GM12864 (cell line): Measurements from ENCODE around the gene VSX2.

Experiments used
- DNase-seq: peaks from one replicate; pipeline ENCODE4 v3.0.0-alpha.2; 2011; ENCODE audit warnings: low read depth
- H3K4me3 ChIP-seq: 2 replicates; pipeline ENCODE4 v1.5.1; 2011; ENCODE audit warnings: mild to moderate bottlenecking, low read depth, low read length, control low read depth
- TF ChIP-seq, protein P1 (sequence below): IDR thresholded peaks from 2 replicates; pipeline ENCODE4 v1.5.1; 2011; ENCODE audit warnings: low read depth, mild to moderate bottlenecking, moderate library complexity, low read length, control low read depth, inconsistent platforms; ENCODE audit errors: missing control alignments

VSX2 gene

DNA sequence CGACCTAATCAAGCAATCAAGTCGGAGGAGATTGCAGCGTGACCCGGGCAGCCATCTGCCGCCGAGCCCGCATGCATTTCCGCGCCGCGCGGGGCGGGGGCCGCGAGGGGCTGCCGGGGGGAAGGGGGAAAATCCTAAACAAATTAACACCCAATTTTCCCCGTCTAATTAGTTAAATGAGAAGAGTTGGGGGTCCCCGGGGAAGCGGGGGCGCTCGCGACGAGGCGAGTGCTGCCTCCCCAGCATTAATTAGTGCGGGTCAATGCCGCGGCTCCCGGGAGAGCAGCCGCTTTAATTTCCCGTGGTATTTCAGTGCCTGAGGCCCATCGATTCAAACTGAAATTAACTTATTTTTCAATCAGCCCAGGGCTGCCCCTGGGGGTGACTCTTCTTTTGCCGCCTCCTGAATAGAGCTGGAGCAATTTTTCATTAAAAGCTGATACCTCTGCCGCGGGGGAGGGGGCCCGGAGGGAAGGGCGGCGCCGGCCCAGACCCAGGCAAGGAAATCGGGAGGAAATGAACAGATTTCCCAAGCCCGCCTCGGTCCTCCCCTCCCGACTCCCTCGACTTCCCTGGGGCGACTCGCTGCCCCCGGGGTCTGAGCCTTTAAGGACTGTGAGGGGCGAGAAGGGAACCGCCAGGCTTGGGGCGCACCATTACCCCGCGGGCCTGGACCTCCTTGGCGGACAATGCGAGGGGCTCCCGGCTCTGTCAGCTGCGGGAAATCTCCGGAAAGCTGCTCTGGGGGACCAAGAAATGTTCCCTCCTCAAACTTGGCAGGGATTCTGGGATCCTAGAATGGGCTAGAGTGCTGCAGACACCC is 18.9 kb downstream of the VSX2 start:
- TF ChIP-seq, protein P1, sequence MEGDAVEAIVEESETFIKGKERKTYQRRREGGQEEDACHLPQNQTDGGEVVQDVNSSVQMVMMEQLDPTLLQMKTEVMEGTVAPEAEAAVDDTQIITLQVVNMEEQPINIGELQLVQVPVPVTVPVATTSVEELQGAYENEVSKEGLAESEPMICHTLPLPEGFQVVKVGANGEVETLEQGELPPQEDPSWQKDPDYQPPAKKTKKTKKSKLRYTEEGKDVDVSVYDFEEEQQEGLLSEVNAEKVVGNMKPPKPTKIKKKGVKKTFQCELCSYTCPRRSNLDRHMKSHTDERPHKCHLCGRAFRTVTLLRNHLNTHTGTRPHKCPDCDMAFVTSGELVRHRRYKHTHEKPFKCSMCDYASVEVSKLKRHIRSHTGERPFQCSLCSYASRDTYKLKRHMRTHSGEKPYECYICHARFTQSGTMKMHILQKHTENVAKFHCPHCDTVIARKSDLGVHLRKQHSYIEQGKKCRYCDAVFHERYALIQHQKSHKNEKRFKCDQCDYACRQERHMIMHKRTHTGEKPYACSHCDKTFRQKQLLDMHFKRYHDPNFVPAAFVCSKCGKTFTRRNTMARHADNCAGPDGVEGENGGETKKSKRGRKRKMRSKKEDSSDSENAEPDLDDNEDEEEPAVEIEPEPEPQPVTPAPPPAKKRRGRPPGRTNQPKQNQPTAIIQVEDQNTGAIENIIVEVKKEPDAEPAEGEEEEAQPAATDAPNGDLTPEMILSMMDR = no peak
- peak overlapping the region; percentile 53 for H3K4me3 ChIP-seq
- no peak for DNase-seq

DNA sequence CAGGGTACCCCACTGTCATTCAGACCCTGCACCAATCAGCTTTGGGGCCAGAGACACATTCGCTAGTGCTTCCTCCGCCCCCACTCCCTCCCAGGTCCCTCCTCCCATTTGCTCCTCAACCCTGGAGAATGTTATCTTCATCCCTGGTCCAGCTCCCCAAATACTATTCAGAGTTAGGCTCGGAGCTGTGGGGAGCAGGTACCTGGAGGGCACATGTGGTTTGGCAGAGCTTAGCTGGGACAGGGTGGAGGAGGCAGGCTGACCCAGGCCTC is 19.5 kb downstream of the VSX2 start:
- H3K4me3 ChIP-seq = no peak overlapping the region
- DNase-seq = no peak
- TF ChIP-seq, protein P1 = no peak

DNA sequence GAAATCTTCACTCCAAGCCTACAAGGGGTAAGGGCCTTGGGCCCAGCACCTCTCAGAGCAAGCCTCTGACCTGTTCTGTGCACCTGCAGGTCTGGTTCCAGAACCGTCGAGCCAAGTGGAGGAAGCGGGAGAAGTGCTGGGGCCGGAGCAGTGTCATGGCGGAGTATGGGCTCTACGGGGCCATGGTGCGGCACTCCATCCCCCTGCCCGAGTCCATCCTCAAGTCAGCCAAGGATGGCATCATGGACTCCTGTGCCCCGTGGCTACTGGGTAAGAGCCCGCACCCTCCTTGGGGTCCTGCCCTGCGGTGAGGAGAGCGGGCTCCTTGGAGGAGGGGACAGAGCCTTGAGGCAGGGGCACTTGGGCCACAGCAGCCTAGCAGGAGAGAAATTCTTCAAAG is 20.3 kb downstream of the VSX2 start:
- no peak overlapping the region for H3K4me3 ChIP-seq
- TF ChIP-seq, protein P1 = no peak
- no peak for DNase-seq

DNA sequence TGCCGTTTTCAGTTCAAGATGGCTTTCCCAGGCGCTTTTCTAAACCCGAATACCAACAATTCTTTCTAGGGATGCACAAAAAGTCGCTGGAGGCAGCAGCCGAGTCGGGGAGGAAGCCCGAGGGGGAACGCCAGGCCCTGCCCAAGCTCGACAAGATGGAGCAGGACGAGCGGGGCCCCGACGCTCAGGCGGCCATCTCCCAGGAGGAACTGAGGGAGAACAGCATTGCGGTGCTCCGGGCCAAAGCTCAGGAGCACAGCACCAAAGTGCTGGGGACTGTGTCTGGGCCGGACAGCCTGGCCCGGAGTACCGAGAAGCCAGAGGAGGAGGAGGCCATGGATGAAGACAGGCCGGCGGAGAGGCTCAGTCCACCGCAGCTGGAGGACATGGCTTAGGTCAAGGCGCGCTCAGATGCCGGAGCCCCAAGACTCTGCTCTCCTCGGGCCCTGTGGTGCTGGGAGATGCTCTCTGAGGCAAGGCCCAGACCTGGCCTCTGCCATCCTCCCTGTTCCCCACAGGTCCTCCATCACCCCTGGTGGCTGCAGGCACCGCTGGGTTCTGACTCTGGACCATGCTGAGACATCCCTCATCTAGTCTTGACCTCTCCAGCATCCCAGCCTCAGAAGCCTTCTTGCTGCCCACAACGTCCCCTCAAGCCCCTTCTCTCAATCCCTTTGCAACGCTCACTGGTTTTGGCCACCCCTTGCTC is 21.4 kb downstream of the VSX2 start:
- TF ChIP-seq, protein P1 = no peak
- no peak for DNase-seq
- H3K4me3 ChIP-seq = no peak overlapping the region

DNA sequence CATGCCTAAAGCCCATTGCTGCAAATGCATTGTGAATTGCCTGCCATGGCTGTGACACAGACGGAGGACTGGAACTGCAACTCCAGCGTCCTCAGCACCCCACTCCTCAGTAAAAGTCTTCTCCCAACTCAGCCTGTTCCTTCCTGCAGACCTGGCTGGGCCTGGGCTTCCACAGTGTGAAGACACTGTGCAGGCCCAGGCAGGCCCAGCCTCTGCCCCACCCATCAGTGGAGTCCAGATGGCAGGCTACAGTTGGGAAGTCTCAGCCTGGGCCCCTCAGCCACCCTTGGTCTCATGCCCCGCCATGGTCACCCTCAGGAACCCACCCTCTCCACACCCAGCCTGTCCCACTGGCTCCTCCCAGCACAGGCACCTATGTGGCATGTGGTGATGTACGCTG is 22.0 kb downstream of the VSX2 start:
- TF ChIP-seq, protein P1 = no peak
- no peak overlapping the region for H3K4me3 ChIP-seq

DNA sequence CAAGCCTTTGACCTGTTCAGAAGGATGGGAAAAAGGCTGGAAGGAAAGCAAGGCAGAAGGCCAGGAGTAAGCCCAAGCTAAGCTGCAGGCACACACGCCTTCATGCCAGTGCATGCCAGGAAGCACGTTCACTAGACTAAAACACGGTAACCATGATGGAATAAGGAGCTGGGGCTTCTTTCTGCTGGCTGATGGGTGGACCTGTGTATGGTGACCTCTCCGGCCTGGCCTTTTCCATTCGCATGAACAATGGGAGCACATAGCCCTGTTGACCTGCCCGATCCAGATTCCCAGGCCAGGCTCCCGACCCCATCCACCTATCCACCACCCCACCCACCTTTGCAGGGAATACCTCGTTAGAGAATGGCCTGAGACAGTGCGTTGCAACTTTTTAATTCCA is 22.8 kb downstream of the VSX2 start:
- no peak for DNase-seq
- TF ChIP-seq, protein P1 = no peak
- no peak overlapping the region for H3K4me3 ChIP-seq

More for the DNA sequence above, 22.0 kb downstream of the VSX2 start:
- DNase-seq = no peak

DNA sequence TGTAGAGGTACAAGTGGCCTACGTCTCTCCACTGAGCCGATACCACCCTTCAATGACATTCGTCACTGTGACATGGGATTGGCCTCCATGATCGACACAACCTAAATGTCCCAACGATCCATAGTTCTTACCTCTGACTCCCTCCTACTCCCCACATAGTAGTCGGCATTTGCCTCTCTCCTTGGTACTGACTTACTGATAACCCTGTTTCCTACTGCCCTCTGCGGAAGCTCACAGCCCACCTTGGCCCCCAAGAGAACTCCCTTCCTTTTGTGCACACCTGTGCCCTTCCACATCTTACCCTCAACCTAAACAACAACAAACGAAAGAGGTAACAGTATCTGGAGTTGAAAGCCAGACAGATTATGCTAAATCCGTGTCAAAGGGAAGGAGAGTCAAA is 23.9 kb downstream of the VSX2 start:
- TF ChIP-seq, protein P1 = no peak
- H3K4me3 ChIP-seq = no peak overlapping the region

More for the DNA sequence above, 23.9 kb downstream of the VSX2 start:
- DNase-seq = no peak
